GM21619 (cell line): Measurements from ENCODE around the gene TP53BP1.
"Not testable (repeated sequence)": the region's sequence is repeated elsewhere in the genome, so short reads cannot be mapped to it uniquely, and the experiment has no call there.

Source experiments
- ATAC-seq: cut with Tn5 transposase; IDR thresholded peaks from one replicate; pipeline ENCODE4 v1.9.1; 2021; ENCODE audit not compliant: unreplicated experiment

Gene TP53BP1

GRCh38 chr15:43492673-43493601 is at the start of gene TP53BP1:
Gene TP53BP1 (minus strand): TSS chr15:43493156. CDS start chr15:43493043, 113 bp downstream.
- ATAC-seq: peak; percentile 98

- ATAC-seq: no peak
These were observed 48.8 kb upstream of the TP53BP1 start for GRCh38 chr15:43541785-43542184.

GRCh38 chr15:43538091-43538490 is 45.1 kb upstream of the TP53BP1 start:
- ATAC-seq: no peak

GRCh38 chr15:43534897-43535296 is 41.9 kb upstream of the TP53BP1 start:
- ATAC-seq: no peak

- ATAC-seq: not testable (repeated sequence)
These were observed 39.9 kb upstream of the TP53BP1 start for GRCh38 chr15:43532826-43533225.

- no peak for ATAC-seq
These were observed 38.2 kb upstream of the TP53BP1 start for GRCh38 chr15:43531018-43531670.

GRCh38 chr15:43529587-43530345 is 36.8 kb upstream of the TP53BP1 start:
- ATAC-seq: no peak

GRCh38 chr15:43529141-43529540 is 36.2 kb upstream of the TP53BP1 start:
- no peak for ATAC-seq

GRCh38 chr15:43528542-43529007 is 35.6 kb upstream of the TP53BP1 start:
- ATAC-seq: no peak

GRCh38 chr15:43527802-43528541 is 35.0 kb upstream of the TP53BP1 start:
- ATAC-seq: no peak

GRCh38 chr15:43527016-43527801 is 34.3 kb upstream of the TP53BP1 start:
- no peak for ATAC-seq

GRCh38 chr15:43526261-43526930 is 33.4 kb upstream of the TP53BP1 start:
- ATAC-seq: no peak

GRCh38 chr15:43525131-43525530 is 32.2 kb upstream of the TP53BP1 start:
- ATAC-seq: no peak

- no peak for ATAC-seq
These were observed 31.4 kb upstream of the TP53BP1 start for GRCh38 chr15:43524254-43524845.

GRCh38 chr15:43523646-43524045 is 30.7 kb upstream of the TP53BP1 start:
- no peak for ATAC-seq

- no peak for ATAC-seq
These were observed 29.3 kb upstream of the TP53BP1 start for GRCh38 chr15:43522247-43522646.

- ATAC-seq: no peak
These were observed 28.5 kb upstream of the TP53BP1 start for GRCh38 chr15:43521419-43521818.

- no peak for ATAC-seq
These were observed 27.2 kb upstream of the TP53BP1 start for GRCh38 chr15:43520138-43520537.

GRCh38 chr15:43519196-43519595 is 26.2 kb upstream of the TP53BP1 start:
- ATAC-seq: no peak
